ENCODE results near the gene CDK13. TPM values are rescaled to one million over a fixed set of nuclear protein-coding genes. Genes with fewer than 3 reads are reported as not detected.
"Not testable (repeated sequence)": the region's sequence is repeated elsewhere in the genome, so short reads cannot be mapped to it uniquely, and the experiment has no call there.

The CDK13 gene
- total and polyA plus RNA-seq, 8 donors: 38.0 to 79.8 (median 72.4) TPM

DNA sequence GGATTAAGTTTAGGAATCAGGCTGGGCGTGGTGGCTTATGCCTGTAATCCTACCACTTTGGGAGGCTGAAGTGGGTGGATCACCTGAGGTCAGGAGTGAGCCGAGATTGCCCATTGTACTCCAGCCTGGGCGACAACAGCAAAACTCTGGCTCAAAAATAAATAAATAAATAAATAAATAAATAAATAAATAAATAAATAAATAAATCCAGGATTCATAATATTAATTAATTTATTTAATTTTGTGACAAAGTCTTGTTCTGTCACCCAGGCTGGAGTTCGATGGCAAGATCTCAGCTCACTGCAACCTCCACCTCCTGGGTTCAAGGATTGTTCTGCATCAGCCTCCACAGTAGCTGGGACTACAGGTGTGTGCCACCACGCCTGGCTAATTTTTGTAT, 188.9 kb downstream of the CDK13 start:
- H3K4me3 ChIP-seq: no peak overlapping the region
- H3K9me3 ChIP-seq: no peaks in the 10 kb centered on the region
- TF ChIP-seq, protein P1, sequence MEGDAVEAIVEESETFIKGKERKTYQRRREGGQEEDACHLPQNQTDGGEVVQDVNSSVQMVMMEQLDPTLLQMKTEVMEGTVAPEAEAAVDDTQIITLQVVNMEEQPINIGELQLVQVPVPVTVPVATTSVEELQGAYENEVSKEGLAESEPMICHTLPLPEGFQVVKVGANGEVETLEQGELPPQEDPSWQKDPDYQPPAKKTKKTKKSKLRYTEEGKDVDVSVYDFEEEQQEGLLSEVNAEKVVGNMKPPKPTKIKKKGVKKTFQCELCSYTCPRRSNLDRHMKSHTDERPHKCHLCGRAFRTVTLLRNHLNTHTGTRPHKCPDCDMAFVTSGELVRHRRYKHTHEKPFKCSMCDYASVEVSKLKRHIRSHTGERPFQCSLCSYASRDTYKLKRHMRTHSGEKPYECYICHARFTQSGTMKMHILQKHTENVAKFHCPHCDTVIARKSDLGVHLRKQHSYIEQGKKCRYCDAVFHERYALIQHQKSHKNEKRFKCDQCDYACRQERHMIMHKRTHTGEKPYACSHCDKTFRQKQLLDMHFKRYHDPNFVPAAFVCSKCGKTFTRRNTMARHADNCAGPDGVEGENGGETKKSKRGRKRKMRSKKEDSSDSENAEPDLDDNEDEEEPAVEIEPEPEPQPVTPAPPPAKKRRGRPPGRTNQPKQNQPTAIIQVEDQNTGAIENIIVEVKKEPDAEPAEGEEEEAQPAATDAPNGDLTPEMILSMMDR (IDR thresholded peaks at IDR 0.05): no peak
- no peaks in the 10 kb centered on the region for H3K36me3 ChIP-seq
- no peak for ATAC-seq
- intact Hi-C loops (cut with DNase I): no loop called here
- peaks cover 0 to 16% of the 10 kb centered on the region in 2 donors for H3K27me3 ChIP-seq
- DNase-seq: no peak
- H3K4me1 ChIP-seq: peaks cover 0 to 8% of the 10 kb centered on the region in 2 donors
- no peak overlapping the region for H3K27ac ChIP-seq

DNA sequence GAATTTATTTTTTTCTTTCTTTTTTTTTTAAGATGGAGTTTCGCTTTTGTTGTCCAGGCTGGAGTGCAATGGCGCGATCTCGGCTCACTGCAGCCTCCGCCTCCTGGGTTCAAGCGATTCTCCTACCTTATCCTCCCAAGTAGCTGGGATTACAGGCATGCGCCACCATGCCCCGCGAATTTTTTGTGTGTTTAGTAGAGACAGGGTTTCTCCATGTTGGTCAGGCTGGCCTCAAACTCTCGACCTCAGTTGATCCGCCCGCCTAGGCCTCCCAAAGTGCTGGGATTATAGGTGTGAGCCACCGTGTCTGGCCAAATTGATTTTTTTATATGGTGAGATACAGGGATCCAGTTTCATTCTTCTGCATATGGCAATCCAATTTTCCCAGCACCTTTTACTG, 189.8 kb downstream of the CDK13 start:
- ATAC-seq; intact Hi-C loops (cut with DNase I); DNase-seq; H3K27ac ChIP-seq; H3K36me3 ChIP-seq; H3K9me3 ChIP-seq; H3K4me3 ChIP-seq; H3K4me1 ChIP-seq: not testable (repeated sequence)
- peaks cover 0 to 15% of the 10 kb centered on the region in 2 donors for H3K27me3 ChIP-seq

DNA sequence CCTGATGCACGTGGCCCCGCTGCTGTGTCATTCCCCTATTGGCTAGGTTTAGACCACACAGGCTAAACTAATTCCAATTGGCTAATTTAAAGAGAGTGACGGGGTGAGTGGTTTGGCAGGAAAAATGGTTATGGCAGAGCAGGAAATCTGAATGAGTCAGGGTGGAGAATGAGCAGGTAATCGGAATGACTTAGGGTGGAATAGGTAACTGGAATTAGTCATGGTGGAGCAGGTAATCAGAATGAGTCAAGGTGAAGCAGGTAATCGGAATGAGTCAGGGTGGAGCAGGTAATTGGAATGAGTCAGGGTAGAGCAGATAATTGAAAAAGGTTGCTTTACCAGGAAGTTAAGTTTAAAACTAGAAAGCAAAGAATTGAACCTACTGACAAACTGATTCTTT, 191.9 kb downstream of the CDK13 start:
- H3K4me1 ChIP-seq; H3K9me3 ChIP-seq; intact Hi-C loops (cut with DNase I); H3K27me3 ChIP-seq; ATAC-seq; H3K36me3 ChIP-seq; H3K27ac ChIP-seq; DNase-seq; H3K4me3 ChIP-seq: not testable (repeated sequence)

DNA sequence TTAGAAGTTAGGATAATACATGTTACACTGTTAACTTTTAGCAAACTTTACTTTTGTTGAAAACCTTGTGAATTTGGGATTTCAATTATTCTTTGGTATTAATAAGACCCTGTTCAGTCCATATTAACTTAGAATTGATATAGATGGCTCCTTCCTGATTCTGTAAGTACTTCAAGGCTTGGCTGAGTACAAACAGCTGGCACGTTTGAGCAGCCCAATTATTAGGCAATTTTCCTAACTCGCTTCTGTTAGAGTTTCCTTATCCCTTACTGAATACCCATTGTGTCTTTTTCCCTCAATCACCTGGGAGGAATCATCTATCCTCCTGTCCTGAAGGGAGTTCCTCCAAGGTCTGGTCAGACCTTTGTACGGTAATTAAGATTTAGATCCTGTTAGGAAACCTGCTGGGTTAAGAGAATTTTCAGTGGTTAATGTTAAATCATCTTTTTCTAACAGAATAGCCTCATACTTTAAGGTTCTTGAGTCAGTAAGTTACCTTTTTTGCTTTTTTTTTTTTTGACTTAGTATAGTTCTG, 195.6 kb downstream of the CDK13 start:
- H3K27me3 ChIP-seq; H3K36me3 ChIP-seq; H3K9me3 ChIP-seq; H3K4me1 ChIP-seq; H3K4me3 ChIP-seq; H3K27ac ChIP-seq; intact Hi-C loops (cut with DNase I); ATAC-seq: not testable (repeated sequence)
- DNase-seq: peak in 2 of 4 donors; percentile 29 to 58

DNA sequence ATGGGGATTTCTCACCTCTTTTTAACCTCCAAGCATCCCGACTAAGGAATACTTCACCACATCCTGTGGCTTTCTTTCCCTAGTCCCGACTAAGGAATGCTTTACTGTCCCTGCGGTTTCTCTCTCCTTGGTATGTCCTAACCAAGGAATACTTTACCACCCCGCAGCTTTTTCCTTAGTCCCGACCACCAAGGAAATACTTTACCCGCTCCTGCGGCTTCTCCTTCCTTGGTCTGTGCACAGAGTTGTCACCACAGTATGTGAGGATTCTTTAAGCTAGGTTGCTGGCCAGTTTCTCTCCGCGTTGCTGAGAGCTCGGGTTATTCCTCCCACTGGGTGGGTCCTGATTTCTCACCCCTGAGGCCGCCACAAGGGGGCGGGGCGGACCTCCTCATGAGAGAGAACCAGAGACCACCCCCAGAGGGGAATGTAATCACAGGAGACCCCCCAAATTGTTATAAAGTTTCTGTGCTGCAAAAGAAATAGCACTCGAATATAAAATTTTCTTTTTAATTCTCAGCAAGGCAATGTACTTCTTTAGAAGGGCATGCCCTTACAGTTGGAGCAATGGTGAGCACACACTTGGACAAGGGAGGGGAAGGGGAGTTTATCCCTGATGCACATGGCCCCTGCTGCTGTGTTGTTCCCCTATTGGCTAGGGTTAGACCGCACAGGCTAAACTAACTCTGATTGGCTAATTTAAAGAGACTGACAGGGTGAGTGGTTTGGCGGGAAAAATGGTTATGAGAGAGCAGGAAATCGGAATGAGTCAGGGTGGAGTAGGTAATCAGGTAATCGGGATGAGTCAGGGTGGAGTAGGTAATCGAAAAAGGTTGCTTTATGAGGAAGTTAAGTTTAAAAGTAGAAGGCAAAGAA, 197.6 kb downstream of the CDK13 start:
- H3K27me3 ChIP-seq: no peaks in the 10 kb centered on the region
- H3K4me3 ChIP-seq: no peak overlapping the region
- H3K4me1 ChIP-seq: no peaks in the 10 kb centered on the region
- DNase-seq (no peak), ATAC-seq (no peak)
- intact Hi-C loops (cut with DNase I): no loop called here
- no peaks in the 10 kb centered on the region for H3K9me3 ChIP-seq
- TF ChIP-seq, protein P1 (IDR thresholded peaks at IDR 0.05): no peak
- no peak overlapping the region for H3K27ac ChIP-seq
- no peaks in the 10 kb centered on the region for H3K36me3 ChIP-seq

DNA sequence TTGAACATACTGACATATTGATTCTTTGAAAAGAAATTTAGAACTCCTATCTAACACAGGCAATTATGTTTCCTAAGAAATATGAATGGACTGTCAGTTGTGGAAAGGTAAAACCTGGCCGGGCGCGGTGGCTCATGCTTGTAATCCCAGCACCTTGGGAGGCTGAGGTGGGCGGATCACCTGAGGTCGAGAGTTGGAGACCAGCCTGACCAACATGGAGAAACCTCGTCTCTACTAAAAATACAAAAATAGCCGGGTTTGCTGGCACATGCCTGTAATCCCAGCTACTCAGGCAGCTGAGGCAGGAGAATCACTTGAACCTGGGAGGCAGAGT, 198.2 kb downstream of the CDK13 start:
- ATAC-seq; H3K27me3 ChIP-seq; intact Hi-C loops (cut with DNase I); H3K9me3 ChIP-seq; DNase-seq; H3K4me1 ChIP-seq; H3K36me3 ChIP-seq; H3K27ac ChIP-seq; H3K4me3 ChIP-seq: not testable (repeated sequence)

DNA sequence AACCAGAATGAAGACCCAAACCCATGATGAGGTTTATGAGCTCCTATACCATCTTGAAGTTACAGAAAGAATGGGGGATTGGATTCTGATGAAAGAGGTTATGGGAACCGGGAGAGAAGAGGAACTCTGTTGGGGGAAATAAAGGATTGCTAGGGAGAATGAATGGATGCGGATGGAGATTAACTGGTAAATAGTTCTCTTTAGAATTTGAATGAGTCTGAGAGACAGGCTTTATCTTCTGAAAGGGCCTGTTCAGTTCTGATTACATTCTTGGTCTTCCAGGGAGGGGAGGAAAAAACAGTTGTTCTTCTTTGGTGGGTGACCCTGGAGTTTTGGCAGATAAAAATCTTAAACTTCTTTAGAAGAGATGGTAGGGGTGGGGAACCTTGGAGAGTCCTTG, 198.6 kb downstream of the CDK13 start:
- no peaks in the 10 kb centered on the region for H3K9me3 ChIP-seq
- ATAC-seq: no peak
- TF ChIP-seq, protein P1 (IDR thresholded peaks at IDR 0.05): no peak
- no peaks in the 10 kb centered on the region for H3K4me1 ChIP-seq
- H3K27ac ChIP-seq: no peak overlapping the region
- DNase-seq: no peak
- no peaks in the 10 kb centered on the region for H3K27me3 ChIP-seq
- intact Hi-C loops (cut with DNase I): no loop called here
- no peaks in the 10 kb centered on the region for H3K36me3 ChIP-seq
- H3K4me3 ChIP-seq: no peak overlapping the region

Other genes starting within 250 kb of the CDK13 start
- 10 to 100 TPM; 28.0 to 29.4 TPM for gene MPLKIP, start 184.4 kb downstream of the CDK13 start, total RNA-seq
- 10 to 100 TPM; 34.7 to 38.8 (median 36.2) TPM for gene MPLKIP, start 184.4 kb downstream of the CDK13 start, polyA plus RNA-seq (ENCODE audit: insufficient read length in 6 of 6)
- gene SUGCT, start 184.7 kb downstream of the CDK13 start, total RNA-seq: 1 to 10 TPM; 2.0 to 4.2 TPM
- gene SUGCT, start 184.7 kb downstream of the CDK13 start, polyA plus RNA-seq (ENCODE audit: insufficient read length in 6 of 6): 1 to 10 TPM; 2.4 to 3.6 (median 2.9) TPM